NCI-H1436 treated with DMSO at 0.1 percent for 48 hours (cell line): Measurements from ENCODE around the gene ANKRD40.
"Not testable (repeated sequence)": the region's sequence is repeated elsewhere in the genome, so short reads cannot be mapped to it uniquely, and the experiment has no call there.

ENCODE experiments used
- DNase-seq: peaks from one replicate; lab custom pipeline; 2025; lab: John Stamatoyannopoulos, UW

The ANKRD40 gene

GRCh38 chr17:50686494-50687199 lies 21.1 kb downstream of the ANKRD40 start:
- no peak for DNase-seq

- DNase-seq: no peak
Observed at GRCh38 chr17:50685691-50686493, 21.8 kb downstream of the ANKRD40 start.

- DNase-seq: no peak
Observed at GRCh38 chr17:50685334-50685665, 22.4 kb downstream of the ANKRD40 start.

GRCh38 chr17:50684612-50685333 lies 22.9 kb downstream of the ANKRD40 start:
- no peak for DNase-seq

- no peak for DNase-seq
Observed at GRCh38 chr17:50684288-50684611, 23.5 kb downstream of the ANKRD40 start.

- no peak for DNase-seq
Observed at GRCh38 chr17:50683434-50684287, 24.1 kb downstream of the ANKRD40 start.

- no peak for DNase-seq
Observed at GRCh38 chr17:50682938-50683337, 24.8 kb downstream of the ANKRD40 start.

GRCh38 chr17:50682441-50682840 lies 25.3 kb downstream of the ANKRD40 start:
- no peak for DNase-seq

GRCh38 chr17:50681263-50682200 lies 26.2 kb downstream of the ANKRD40 start:
- DNase-seq: peak; percentile 14

- not testable (repeated sequence) for DNase-seq
Observed at GRCh38 chr17:50680543-50681262, 27.0 kb downstream of the ANKRD40 start.

- DNase-seq: no peak
Observed at GRCh38 chr17:50680126-50680525, 27.6 kb downstream of the ANKRD40 start.

GRCh38 chr17:50679008-50679544 lies 28.6 kb downstream of the ANKRD40 start:
- DNase-seq: no peak

GRCh38 chr17:50677851-50678375 lies 29.8 kb downstream of the ANKRD40 start:
- no peak for DNase-seq

- DNase-seq: no peak
Observed at GRCh38 chr17:50676065-50676975, 31.4 kb downstream of the ANKRD40 start.

- DNase-seq: no peak
Observed at GRCh38 chr17:50675627-50676026, 32.1 kb downstream of the ANKRD40 start.

- no peak for DNase-seq
Observed at GRCh38 chr17:50675190-50675589, 32.5 kb downstream of the ANKRD40 start.

- no peak for DNase-seq
Observed at GRCh38 chr17:50672831-50673551, 34.7 kb downstream of the ANKRD40 start.

- DNase-seq: no peak
Observed at GRCh38 chr17:50672071-50672470, 35.6 kb downstream of the ANKRD40 start.
